HG03095 (cell line): ENCODE results near the gene PLEKHA7.
A peak's percentile ranks its signal among the peaks of the same experiment; 100 is the strongest.
"Not testable (repeated sequence)": the region's sequence is repeated elsewhere in the genome, so short reads cannot be mapped to it uniquely, and the experiment has no call there.

Source experiments
- ATAC-seq: cut with Tn5 transposase; IDR thresholded peaks from one replicate; pipeline ENCODE4 v1.9.1; 2021; ENCODE audit warnings: moderate library complexity; ENCODE audit not compliant: unreplicated experiment

The PLEKHA7 gene

GRCh38 chr11:17014321-17014832 is at the start of gene PLEKHA7:
PLEKHA7 (minus strand) TSS chr11:17014414; CDS start chr11:17014401, 13 bp downstream.
- no peak for ATAC-seq

DNA sequence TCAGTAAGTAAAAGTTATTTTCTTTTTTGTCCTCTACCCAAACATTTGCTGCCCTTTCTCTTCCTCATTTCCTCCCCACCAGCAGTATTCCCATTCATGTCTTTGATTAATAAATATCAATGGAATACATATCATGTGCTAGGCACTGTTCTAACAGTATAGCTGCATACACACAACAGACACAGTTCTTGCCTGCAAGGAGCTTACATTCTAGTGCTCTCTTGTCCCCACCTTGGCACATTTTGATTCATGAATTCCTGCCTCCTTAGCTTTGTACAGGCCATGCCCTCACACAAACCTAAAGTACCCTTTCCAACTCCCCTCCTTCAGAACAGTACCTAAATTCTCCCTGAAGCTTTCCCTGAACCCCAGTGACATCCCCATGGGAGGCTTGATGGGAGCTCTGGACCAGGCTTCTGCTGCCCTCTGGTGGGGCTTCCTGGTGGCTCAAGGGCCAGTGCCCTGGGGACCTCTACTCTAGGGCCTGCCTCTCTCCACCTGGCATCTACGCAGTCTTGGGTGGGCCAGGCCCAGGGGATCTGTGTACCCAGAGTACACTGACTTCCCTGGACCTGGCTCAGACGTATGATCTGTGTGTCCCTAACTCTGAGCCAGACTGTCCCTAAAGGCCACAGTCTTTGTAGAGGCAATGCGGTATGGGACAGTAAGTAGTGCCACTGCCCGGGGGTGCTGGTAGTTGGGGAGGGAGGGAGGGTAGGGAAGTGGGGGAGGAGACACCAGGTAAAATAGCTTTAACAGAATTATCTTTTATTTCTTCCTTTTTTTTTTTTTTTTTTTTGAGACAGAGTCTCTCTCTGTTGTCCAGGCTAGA is 49.2 kb upstream of the PLEKHA7 start:
- ATAC-seq = peak; percentile 69

DNA sequence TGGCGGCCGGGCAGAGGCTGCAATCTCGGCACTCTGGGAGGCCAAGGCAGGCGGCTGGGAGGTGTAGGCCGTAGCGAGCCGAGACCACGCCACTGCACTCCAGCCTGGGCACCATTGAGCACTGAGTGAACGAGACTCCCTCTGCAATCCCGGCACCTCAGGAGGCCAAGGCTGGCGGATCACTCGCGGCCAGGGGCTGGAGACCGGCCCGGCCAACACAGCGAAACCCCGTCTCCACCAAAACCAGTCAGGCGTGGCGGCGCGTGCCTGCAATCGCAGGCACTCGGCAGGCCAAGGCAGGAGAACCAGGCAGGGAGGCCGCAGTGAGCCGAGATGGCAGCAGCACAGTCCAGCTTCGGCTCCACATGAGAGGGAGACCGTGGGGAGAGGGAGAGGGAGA is 36.9 kb upstream of the PLEKHA7 start:
- not testable (repeated sequence) for ATAC-seq

DNA sequence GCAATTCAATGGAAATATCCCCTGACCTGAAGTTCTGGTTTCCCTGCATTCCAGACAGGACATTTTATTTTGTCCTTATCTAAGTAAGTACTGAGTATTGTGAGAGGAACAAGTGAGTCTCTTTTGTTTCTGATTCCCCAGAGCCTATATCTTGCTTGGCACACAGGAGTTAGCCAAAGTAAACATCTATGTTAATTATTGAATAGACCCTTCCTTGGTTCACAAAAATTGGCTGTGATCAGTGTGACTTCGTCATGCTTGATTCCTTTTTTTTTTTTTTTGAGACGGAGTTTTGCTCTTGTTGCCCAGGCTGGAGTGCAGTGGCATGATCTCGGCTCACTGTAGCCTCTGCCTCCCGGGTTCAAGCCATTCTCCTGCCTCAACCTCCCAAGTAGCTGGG is 34.3 kb upstream of the PLEKHA7 start:
- not testable (repeated sequence) for ATAC-seq

GRCh38 chr11:17046690-17047089 is 32.5 kb upstream of the PLEKHA7 start:
- ATAC-seq = no peak

DNA sequence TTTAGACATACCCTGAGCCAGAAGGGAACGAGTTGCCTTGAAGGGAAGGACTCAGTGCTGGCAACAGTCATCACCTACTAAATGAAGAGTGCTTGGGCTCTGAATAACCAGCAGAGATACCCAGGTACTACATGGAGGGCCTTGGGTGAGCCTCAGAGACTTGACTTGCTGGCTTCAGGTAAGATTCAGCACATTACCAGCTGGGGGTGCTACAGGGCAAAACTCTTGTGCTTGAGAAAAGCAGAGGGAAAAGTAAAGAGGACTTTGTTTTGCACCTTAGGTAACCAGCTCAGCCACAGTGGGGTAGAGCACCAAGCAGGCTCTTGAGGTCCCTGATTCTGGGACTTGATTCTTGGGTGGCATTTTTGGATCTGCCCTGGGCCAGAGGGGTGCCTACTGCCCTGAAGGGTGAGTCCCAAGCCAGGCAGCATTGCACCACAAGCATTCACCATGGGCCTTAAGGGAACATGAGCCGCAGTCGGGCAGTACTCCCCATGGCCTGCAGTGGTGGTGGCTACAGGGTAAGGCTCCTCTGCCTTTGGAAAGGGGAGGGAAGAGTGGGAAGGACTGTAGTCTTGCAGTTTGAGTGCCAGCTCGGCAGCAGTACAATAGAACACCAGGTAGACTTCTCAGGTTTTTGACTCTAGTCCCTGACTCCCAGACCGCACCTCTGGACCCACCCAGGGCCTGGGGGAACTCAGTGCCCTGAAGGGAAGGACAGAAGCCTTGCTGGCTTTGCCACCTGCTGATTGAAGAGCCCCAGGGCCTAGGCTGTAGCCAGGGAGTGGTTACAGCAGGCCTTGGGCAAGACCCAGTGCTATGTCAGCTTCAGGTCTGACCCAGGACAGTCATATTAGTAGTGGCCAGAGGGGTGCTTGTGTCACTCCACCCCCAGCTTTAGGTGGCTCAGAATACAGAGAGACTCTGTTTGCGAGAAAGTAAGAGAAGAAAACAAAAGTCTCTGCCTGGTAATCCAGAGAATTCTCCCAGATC is 22.7 kb upstream of the PLEKHA7 start:
- no peak for ATAC-seq

DNA sequence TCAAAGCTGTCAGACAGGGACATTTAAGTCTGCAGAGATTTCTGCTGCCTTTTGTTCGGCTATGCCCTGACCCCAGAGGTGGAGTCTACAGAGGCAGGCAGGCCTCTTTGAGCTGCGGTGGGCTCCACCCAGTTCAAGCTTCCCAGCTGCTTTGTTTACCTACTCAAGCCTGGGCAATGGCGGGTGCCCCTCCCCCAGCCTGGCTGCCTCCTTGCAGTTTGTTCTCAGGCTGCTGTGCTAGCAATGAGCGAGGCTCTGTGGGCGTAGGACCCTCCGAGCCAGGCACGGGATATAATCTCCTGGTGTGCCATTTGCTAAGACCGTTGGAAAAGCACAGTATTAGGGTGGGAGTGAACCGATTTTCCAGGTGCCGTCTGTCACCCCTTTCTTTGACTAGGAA is 19.8 kb upstream of the PLEKHA7 start:
- ATAC-seq = not testable (repeated sequence)

DNA sequence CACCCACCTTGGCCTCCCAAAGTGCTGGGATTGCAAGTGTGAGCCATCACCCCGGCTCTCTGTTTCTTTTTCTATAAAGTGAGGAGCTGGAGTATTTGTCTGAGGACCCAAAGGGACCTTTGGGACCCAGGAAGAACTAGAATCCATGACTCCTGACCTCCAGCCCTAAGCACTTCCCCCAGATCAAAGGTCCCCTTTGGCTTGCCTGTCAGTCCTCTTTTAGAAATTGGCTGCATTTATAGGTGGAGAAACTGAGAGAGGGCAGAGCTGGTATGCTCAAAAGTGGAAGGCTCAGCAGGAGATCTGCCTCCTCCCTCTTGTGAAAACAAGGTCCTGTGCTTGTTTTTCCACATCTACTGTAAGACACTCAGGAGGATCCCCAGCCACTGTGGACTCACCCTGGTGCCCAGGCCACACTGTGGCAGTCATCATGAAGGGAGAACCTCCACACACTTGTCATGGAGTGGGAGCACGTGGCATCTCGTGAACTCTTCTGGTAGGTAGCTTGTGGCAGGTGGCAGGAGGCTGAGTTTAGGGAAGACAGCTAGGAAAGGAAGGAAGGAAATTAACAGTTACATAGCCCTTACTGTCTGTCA is 12.4 kb upstream of the PLEKHA7 start:
- no peak for ATAC-seq

GRCh38 chr11:17024924-17025323 is 10.7 kb upstream of the PLEKHA7 start:
- ATAC-seq = no peak

- ATAC-seq = no peak
Measured at GRCh38 chr11:17021511-17021910, 7.3 kb upstream of the PLEKHA7 start.

GRCh38 chr11:17020831-17021230 is 6.6 kb upstream of the PLEKHA7 start:
- no peak for ATAC-seq

DNA sequence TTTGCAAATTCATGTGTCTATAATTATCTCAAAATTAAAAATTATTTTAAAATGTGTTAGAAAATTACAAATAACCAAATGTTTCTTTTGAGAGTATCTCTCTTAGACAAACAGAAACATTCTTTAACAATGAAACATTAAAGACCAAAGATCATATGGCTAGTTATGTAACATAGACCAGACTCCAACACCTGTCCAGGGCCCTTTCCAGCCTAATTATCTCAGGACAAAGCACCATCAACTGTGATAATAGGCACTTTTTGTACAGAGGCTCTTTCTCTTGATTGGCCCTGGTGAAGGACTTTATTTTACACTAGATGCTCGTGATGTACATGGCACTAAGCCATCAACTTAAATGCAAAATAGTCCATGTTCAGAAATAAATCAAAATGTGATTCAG is 5.0 kb upstream of the PLEKHA7 start:
- no peak for ATAC-seq

DNA sequence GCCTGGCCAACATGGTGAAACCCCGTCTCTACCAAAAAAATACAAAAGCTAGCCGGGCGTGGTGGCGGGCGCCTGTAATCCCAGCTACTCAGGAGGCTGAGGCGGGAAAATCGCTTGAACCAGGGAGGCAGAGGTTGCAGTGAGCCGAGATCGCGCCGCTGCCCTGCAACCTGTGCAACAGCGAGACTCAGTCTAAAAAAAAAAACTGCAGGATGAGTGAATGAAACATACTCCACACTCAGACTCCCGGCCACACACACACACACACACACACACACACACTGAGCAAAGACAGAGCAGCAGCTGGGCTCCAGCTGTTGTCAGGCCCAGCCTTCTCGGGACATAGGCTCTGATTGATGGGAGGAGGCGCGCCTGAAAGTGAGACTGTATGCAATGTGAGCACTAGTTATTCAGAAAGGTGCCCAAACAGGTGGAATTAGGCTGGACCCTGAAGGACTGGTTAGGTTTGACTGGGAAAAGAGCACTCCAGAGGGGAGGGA is 1.5 kb upstream of the PLEKHA7 start:
- no peak for ATAC-seq

DNA sequence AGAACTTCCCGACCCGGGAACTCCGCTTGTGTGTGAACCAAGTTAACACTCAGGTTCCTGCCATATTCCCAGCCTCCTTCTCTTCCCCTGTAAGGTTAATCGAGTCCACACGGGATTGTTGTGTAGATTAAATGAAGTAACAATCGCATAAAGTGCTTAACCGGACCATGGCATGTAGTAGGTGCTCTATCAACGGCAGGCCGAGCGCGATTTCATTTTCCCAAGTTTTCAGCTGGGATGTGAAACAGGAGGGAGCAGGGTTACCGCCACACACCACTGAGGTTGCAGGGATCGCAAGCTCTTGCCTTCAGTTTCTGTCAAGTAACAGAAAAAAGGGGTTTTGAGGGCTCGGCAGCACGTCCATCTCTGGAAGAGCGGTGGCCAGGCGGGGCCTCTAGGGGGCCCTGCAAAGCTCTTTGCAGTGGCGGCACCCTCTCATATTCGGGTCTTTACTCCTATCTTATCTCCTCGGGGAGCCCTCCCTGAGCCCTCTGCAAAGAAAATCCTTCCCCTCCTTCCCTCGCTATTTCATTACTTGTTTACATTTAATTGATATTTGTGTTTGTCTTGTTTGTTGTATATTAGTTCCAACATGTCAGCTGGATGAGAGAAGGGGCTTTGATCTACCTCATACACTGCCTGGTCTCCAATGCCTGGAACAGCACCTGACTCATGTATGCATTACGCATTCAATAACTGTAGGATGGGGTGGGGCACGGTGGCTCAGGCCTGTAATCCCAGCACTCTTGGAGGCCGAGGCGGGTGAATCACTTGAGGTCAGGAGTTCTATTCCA is 816 bp upstream of the PLEKHA7 start:
- no peak for ATAC-seq

GRCh38 chr11:17013548-17014320 is 480 bp downstream of the PLEKHA7 start:
- no peak for ATAC-seq

- no peak for ATAC-seq
Measured at GRCh38 chr11:17012712-17013547, 1.3 kb downstream of the PLEKHA7 start.

GRCh38 chr11:17012179-17012578 is 2.0 kb downstream of the PLEKHA7 start:
- ATAC-seq = no peak

DNA sequence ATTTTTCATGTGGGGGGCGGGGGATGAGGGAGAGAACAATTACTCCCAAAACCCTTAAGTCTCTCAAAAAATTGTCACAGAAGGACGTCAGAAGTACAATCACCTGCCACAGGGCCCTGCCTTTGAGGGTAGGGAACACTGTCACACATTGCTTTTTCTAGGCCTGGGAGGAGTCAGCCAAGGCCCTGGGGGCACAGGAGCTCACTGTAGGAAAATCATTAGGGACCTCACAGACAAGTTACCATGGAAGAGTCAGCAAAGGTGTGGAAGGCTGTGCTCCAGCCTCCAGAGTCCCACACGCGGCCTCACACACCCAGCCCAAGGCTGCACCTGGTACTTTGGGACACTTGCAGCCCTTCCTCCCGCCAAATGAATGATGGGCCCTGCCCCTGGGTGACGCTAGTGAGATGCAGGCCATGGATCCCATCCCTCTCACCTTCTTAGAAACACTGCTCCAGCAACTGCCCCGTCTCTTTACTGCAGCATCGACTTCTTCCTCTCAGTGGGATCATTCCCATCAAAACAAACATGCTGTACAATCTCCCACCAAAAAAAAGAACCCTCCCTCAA is 3.3 kb downstream of the PLEKHA7 start:
- no peak for ATAC-seq
